Activated CD4-positive, CD25-positive, alpha-beta regulatory T cell treated with anti-CD3 and anti-CD28 coated beads, Interleukin-2, amount 50 U/mL, for 16 hours (primary cell): Measurements from ENCODE around the gene PIGZ.
"Not testable (repeated sequence)": the region's sequence is repeated elsewhere in the genome, so short reads cannot be mapped to it uniquely, and the experiment has no call there.

Experiments
- DNase-seq: peaks from one replicate; pipeline ENCODE4 v3.0.0-alpha.2; 2020; ENCODE audit warnings: low read depth, low spot score

The PIGZ gene

GRCh38 chr3:196949750-196950149 lies 18.9 kb downstream of the PIGZ start:
- no peak for DNase-seq

GRCh38 chr3:196949285-196949619 lies 19.4 kb downstream of the PIGZ start:
- DNase-seq, result no peak

GRCh38 chr3:196948442-196949284 lies 20.0 kb downstream of the PIGZ start:
- DNase-seq, result no peak

- DNase-seq, result no peak
These were observed 20.7 kb downstream of the PIGZ start for GRCh38 chr3:196947860-196948441.

- no peak for DNase-seq
These were observed 21.3 kb downstream of the PIGZ start for GRCh38 chr3:196947136-196947859.

- not testable (repeated sequence) for DNase-seq
These were observed 24.4 kb downstream of the PIGZ start for GRCh38 chr3:196944037-196944790.

GRCh38 chr3:196942915-196943277 lies 25.7 kb downstream of the PIGZ start:
- no peak for DNase-seq

GRCh38 chr3:196942226-196942914 lies 26.3 kb downstream of the PIGZ start, which contains the start of gene NCBP2:
NCBP2 (minus strand) TSS chr3:196942528; CDS start chr3:196942503, 25 bp downstream.
- DNase-seq, result peak; percentile 99

- DNase-seq, result peak; percentile 31
These were observed 26.9 kb downstream of the PIGZ start for GRCh38 chr3:196941729-196942225.

- DNase-seq, result no peak
These were observed 30.1 kb downstream of the PIGZ start for GRCh38 chr3:196938576-196938975.

GRCh38 chr3:196938124-196938523 lies 30.5 kb downstream of the PIGZ start:
- no peak for DNase-seq

- DNase-seq, result no peak
These were observed 32.3 kb downstream of the PIGZ start for GRCh38 chr3:196936288-196936687.

GRCh38 chr3:196932600-196932999 lies 36.0 kb downstream of the PIGZ start:
- no peak for DNase-seq

GRCh38 chr3:196931828-196932587 lies 36.6 kb downstream of the PIGZ start:
- no peak for DNase-seq

GRCh38 chr3:196931157-196931556 lies 37.5 kb downstream of the PIGZ start:
- DNase-seq, result no peak

GRCh38 chr3:196927571-196928453 lies 40.8 kb downstream of the PIGZ start:
- no peak for DNase-seq

GRCh38 chr3:196920733-196921132 lies 47.9 kb downstream of the PIGZ start:
- no peak for DNase-seq

- no peak for DNase-seq
These were observed 49.7 kb downstream of the PIGZ start for GRCh38 chr3:196918968-196919367.

- no peak for DNase-seq
These were observed 51.6 kb downstream of the PIGZ start for GRCh38 chr3:196916995-196917394.
